Tibial artery (tissue), 4 donors: Measurements from ENCODE around the gene GPD2.

Experiments used
- DNase-seq, 2 donors: peaks; one replicate each; pipeline ENCODE4 v3.0.0-alpha.2; 2019
- H3K27ac ChIP-seq, 2 donors: fragments of 200-600 bp; sonication (generic) in 1 of 2; 1 replicate in 1 of 2; 2 replicates in 1 of 2; pipeline ENCODE4 v1.5.1; 2018 to 2019; ENCODE audit warnings: mild to moderate bottlenecking in 1 of 2
- H3K27me3 ChIP-seq, 2 donors: fragments of 200-600 bp; sonication (generic) in 1 of 2; one replicate each; pipeline versions ENCODE4 v1.5.1 to v1.6.0; 2016 to 2019
- H3K36me3 ChIP-seq, 3 donors: fragments of 200-600 bp; sonication (generic) in 2 of 3; one replicate each; pipeline ENCODE4 v1.5.1; 2016 to 2019; ENCODE audit warnings: mild to moderate bottlenecking in 2 of 3
- H3K4me1 ChIP-seq, 4 donors: fragments of 200-600 bp; sonication (generic) in 2 of 4; 1 replicate in 3 of 4; 2 replicates in 1 of 4; pipeline ENCODE4 v1.5.1; 2016 to 2019
- H3K4me3 ChIP-seq, 2 donors: fragments of 200-600 bp; sonication (generic) in 1 of 2; 1 replicate in 1 of 2; 2 replicates in 1 of 2; pipeline ENCODE4 v1.5.1; 2018 to 2019; ENCODE audit warnings: mild to moderate bottlenecking in 2 of 2
- H3K9me3 ChIP-seq, 3 donors: fragments of 200-600 bp; sonication (generic) in 1 of 3; one replicate each; pipeline ENCODE4 v1.5.1; 2016 to 2019
- CTCF ChIP-seq, 2 experiments: fragments of 200-600 bp in 1 of 2; fragments of 450-650 bp in 1 of 2; IDR thresholded peaks; one replicate each; pipeline ENCODE4 v1.5.1; 2017 to 2019; ENCODE audit warnings: antibody characterized with exemption in 2 of 2, mild to moderate bottlenecking in 1 of 2, moderate library complexity in 1 of 2
- intact Hi-C: fragments of 100-400 bp; cut with DNase I; formaldehyde crosslinking; loops from one replicate; pipeline ENCODE4 v1.15.0; 2023; ENCODE audit warnings: low total_unique reads

The GPD2 gene

GRCh38 chr2:156448766-156449165, 12.6 kb downstream of the GPD2 start:
- no peak for DNase-seq
- Histone ChIP-seq H3K27me3 (no peaks in the 10 kb centered on the region), H3K9me3 (no peaks in the 10 kb centered on the region), H3K36me3 (no peaks in the 10 kb centered on the region), H3K27ac (no peak overlapping the region), H3K4me1 (peaks cover 0 to 13% (median 4%) of the 10 kb centered on the region in 4 donors), H3K4me3 (no peak overlapping the region)
- no peak for TF ChIP-seq CTCF (IDR thresholded peaks at IDR 0.05)
- intact Hi-C loops, result no loop called here

GRCh38 chr2:156452971-156453370, 16.8 kb downstream of the GPD2 start:
- Histone ChIP-seq H3K36me3 (no peaks in the 10 kb centered on the region), H3K4me3 (no peak overlapping the region), H3K27me3 (no peaks in the 10 kb centered on the region), H3K9me3 (no peaks in the 10 kb centered on the region), H3K27ac (no peak overlapping the region), H3K4me1 (peaks cover 0 to 17% (median 6%) of the 10 kb centered on the region in 4 donors)
- no peak for TF ChIP-seq CTCF (IDR thresholded peaks at IDR 0.05)
- intact Hi-C loops, result no loop called here
- DNase-seq, result no peak

GRCh38 chr2:156455361-156455975, 19.3 kb downstream of the GPD2 start:
- Histone ChIP-seq H3K4me1 (peaks cover 0 to 26% (median 6%) of the 10 kb centered on the region in 4 donors), H3K27ac (no peak overlapping the region)
- intact Hi-C loops, result no loop called here

GRCh38 chr2:156456616-156457015, 20.4 kb downstream of the GPD2 start:
- Histone ChIP-seq H3K4me3 (no peak overlapping the region), H3K4me1 (peaks cover 0 to 29% (median 6%) of the 10 kb centered on the region in 4 donors), H3K36me3 (no peaks in the 10 kb centered on the region), H3K27me3 (no peaks in the 10 kb centered on the region), H3K27ac (no peak overlapping the region), H3K9me3 (no peaks in the 10 kb centered on the region)
- no peak for DNase-seq
- no peak for TF ChIP-seq CTCF (IDR thresholded peaks at IDR 0.05)
- intact Hi-C loops, result no loop called here

More at GRCh38 chr2:156455361-156455975, 19.3 kb downstream of the GPD2 start:
- Histone ChIP-seq H3K36me3 (no peaks in the 10 kb centered on the region), H3K4me3 (no peak overlapping the region), H3K9me3 (no peaks in the 10 kb centered on the region), H3K27me3 (no peaks in the 10 kb centered on the region)
- TF ChIP-seq CTCF (IDR thresholded peaks at IDR 0.05), result no peak
- DNase-seq, result no peak

GRCh38 chr2:156457523-156458517, 21.6 kb downstream of the GPD2 start:
- intact Hi-C loops, result no loop called here
- TF ChIP-seq CTCF (IDR thresholded peaks at IDR 0.05), result no peak
- no peak overlapping the region for H3K27ac ChIP-seq

More at GRCh38 chr2:156457523-156458517, 21.6 kb downstream of the GPD2 start:
- no peak for DNase-seq
- H3K9me3 ChIP-seq, result no peaks in the 10 kb centered on the region
- H3K36me3 ChIP-seq, result no peaks in the 10 kb centered on the region
- no peaks in the 10 kb centered on the region for H3K27me3 ChIP-seq
- H3K4me3 ChIP-seq, result no peak overlapping the region
- H3K4me1 ChIP-seq, result peaks cover 0 to 29% (median 6%) of the 10 kb centered on the region in 4 donors
